Karpas-422 (cell line): ENCODE data around the gene RHOA. TPM values are rescaled to one million over a fixed set of nuclear protein-coding genes. Genes with fewer than 3 reads are reported as not detected.

Source experiments
- DNase-seq: peaks from one replicate; pipeline ENCODE4 v3.0.0-alpha.2; 2015
- H2AFZ ChIP-seq: fragments of 200-600 bp; sonication (generic); 2 replicates; pipeline ENCODE4 v1.6.1; 2014; ENCODE audit warnings: antibody characterized with exemption, low read length, mixed read lengths
- H3K27ac ChIP-seq: fragments of 200-600 bp; sonication (generic); 2 replicates; pipeline ENCODE4 v1.5.1; 2014; ENCODE audit warnings: mild to moderate bottlenecking, low read length, moderate library complexity
- H3K27me3 ChIP-seq: fragments of 200-600 bp; sonication (generic); 2 replicates; pipeline ENCODE4 v1.6.1; 2014; ENCODE audit warnings: low read length, mixed read lengths
- H3K36me3 ChIP-seq: fragments of 200-600 bp; sonication (generic); 2 replicates; pipeline ENCODE4 v1.6.1; 2014; ENCODE audit warnings: low read length, mixed read lengths; ENCODE audit not compliant: insufficient read depth
- H3K4me1 ChIP-seq: fragments of 200-600 bp; sonication (generic); 2 replicates; pipeline ENCODE4 v1.6.1; 2014; ENCODE audit warnings: mild to moderate bottlenecking, low read length, mixed read lengths
- H3K4me2 ChIP-seq: fragments of 200-600 bp; sonication (generic); 2 replicates; pipeline ENCODE4 v1.6.1; 2014; ENCODE audit warnings: low read length, low read depth, mild to moderate bottlenecking; ENCODE audit not compliant: poor library complexity, severe bottlenecking
- H3K4me3 ChIP-seq: fragments of 200-600 bp; sonication (generic); 2 replicates; pipeline ENCODE4 v1.5.1; 2014; ENCODE audit warnings: mild to moderate bottlenecking, antibody characterized with exemption, low read length, mixed read lengths
- H3K79me2 ChIP-seq: fragments of 200-600 bp; sonication (generic); 2 replicates; pipeline ENCODE4 v1.6.1; 2014; ENCODE audit warnings: mild to moderate bottlenecking, low read length, mixed read lengths
- H3K9ac ChIP-seq: fragments of 200-600 bp; sonication (generic); 2 replicates; pipeline ENCODE4 v1.6.0; 2014; ENCODE audit warnings: low read length
- H3K9me2 ChIP-seq: fragments of 200-600 bp; sonication (generic), shearing (Covaris generic); replicated peaks from 2 replicates; pipeline ENCODE4 v1.6.0; 2014; ENCODE audit warnings: mild to moderate bottlenecking, low read length, moderate library complexity; ENCODE audit not compliant: insufficient read depth
- H3K9me3 ChIP-seq: fragments of 300-700, 200-600 bp; sonication (generic); 2 replicates; pipeline ENCODE4 v1.6.1; 2014; ENCODE audit warnings: low read length, mixed read lengths
- H4K20me1 ChIP-seq: fragments of 200-600 bp; sonication (generic); 2 replicates; pipeline ENCODE4 v1.6.1; 2014; ENCODE audit warnings: mild to moderate bottlenecking, antibody characterized with exemption, low read length, low read depth; ENCODE audit not compliant: insufficient read depth
- total RNA-seq: library from RNA; depleted of rRNA; stranded (reverse); fragments of >200 nt; shearing (Covaris generic); gene quantifications from 2 replicates; pipeline ENCODE4 v1.2.3, GENCODE V29; 2014; ENCODE audit warnings: low replicate concordance; rRNA removed

RHOA gene
- 227 and 281 TPM in 2 replicates for total RNA-seq

GRCh38 chr3:49411968-49412631 is at the start of gene RHOA, which contains the start of gene TCTA:
RHOA (minus strand) TSS chr3:49411976; CDS start chr3:49375589, 36,387 bp downstream.
TCTA (plus strand) TSS chr3:49412423; CDS start chr3:49412427, 4 bp downstream.
- DNase-seq = peak; percentile 100
- H3K36me3 ChIP-seq = no peaks in the 10 kb centered on the region
- peaks cover 29% of the 10 kb centered on the region for H4K20me1 ChIP-seq
- peaks cover 62% of the 10 kb centered on the region for H3K79me2 ChIP-seq
- H3K27ac ChIP-seq = peak within 1 kb of the TSS; percentile 71
- no peaks in the 10 kb centered on the region for H3K27me3 ChIP-seq
- H3K4me2 ChIP-seq = peak within 1 kb of the TSS; percentile 90
- peak within 1 kb of the TSS; percentile 93 for H3K9ac ChIP-seq
- H3K9me3 ChIP-seq = no peaks in the 10 kb centered on the region
- H3K9me2 ChIP-seq = no peaks in the 10 kb centered on the region
- no peak within 1 kb of the TSS for H2AFZ ChIP-seq
- peak within 1 kb of the TSS; percentile 88 for H3K4me3 ChIP-seq
- H3K4me1 ChIP-seq = peaks cover 41% of the 10 kb centered on the region

GRCh38 chr3:49460956-49461355 is 49.2 kb upstream of the RHOA start:
- Histone ChIP-seq H3K4me1 (no peaks in the 10 kb centered on the region), H2AFZ (no peak overlapping the region), H3K4me2 (no peak overlapping the region), H3K9me3 (no peaks in the 10 kb centered on the region), H4K20me1 (no peaks in the 10 kb centered on the region), H3K9me2 (no peaks in the 10 kb centered on the region), H3K9ac (no peak overlapping the region), H3K27me3 (no peaks in the 10 kb centered on the region), H3K36me3 (no peaks in the 10 kb centered on the region), H3K27ac (no peak overlapping the region), H3K79me2 (no peaks in the 10 kb centered on the region), H3K4me3 (no peak overlapping the region)
- DNase-seq = no peak

GRCh38 chr3:49460188-49460890 is 48.6 kb upstream of the RHOA start:
- Histone ChIP-seq H3K9ac (no peak overlapping the region), H3K4me1 (no peaks in the 10 kb centered on the region), H3K4me2 (no peak overlapping the region), H3K79me2 (no peaks in the 10 kb centered on the region), H3K27ac (no peak overlapping the region), H3K4me3 (no peak overlapping the region), H3K9me2 (no peaks in the 10 kb centered on the region), H3K27me3 (no peaks in the 10 kb centered on the region), H2AFZ (no peak overlapping the region), H3K36me3 (no peaks in the 10 kb centered on the region), H3K9me3 (no peaks in the 10 kb centered on the region), H4K20me1 (no peaks in the 10 kb centered on the region)
- no peak for DNase-seq

GRCh38 chr3:49456466-49456865 is 44.7 kb upstream of the RHOA start:
- no peaks in the 10 kb centered on the region for H3K4me1 ChIP-seq
- DNase-seq = no peak
- H3K36me3 ChIP-seq = no peaks in the 10 kb centered on the region
- no peaks in the 10 kb centered on the region for H4K20me1 ChIP-seq
- no peaks in the 10 kb centered on the region for H3K79me2 ChIP-seq
- no peak overlapping the region for H3K4me2 ChIP-seq
- H3K27me3 ChIP-seq = no peaks in the 10 kb centered on the region
- H3K27ac ChIP-seq = no peak overlapping the region
- H2AFZ ChIP-seq = no peak overlapping the region
- H3K9me3 ChIP-seq = no peaks in the 10 kb centered on the region
- H3K9ac ChIP-seq = no peak overlapping the region
- H3K9me2 ChIP-seq = no peaks in the 10 kb centered on the region
- no peak overlapping the region for H3K4me3 ChIP-seq

- Histone ChIP-seq H3K4me2 (no peak overlapping the region), H3K79me2 (no peaks in the 10 kb centered on the region), H3K9me2 (no peaks in the 10 kb centered on the region), H3K4me3 (no peak overlapping the region), H3K36me3 (no peaks in the 10 kb centered on the region), H3K9me3 (no peaks in the 10 kb centered on the region), H3K27ac (no peak overlapping the region), H3K9ac (no peak overlapping the region), H4K20me1 (no peaks in the 10 kb centered on the region), H3K27me3 (no peaks in the 10 kb centered on the region), H3K4me1 (no peaks in the 10 kb centered on the region), H2AFZ (no peak overlapping the region)
- DNase-seq = no peak
These were observed 43.3 kb upstream of the RHOA start for GRCh38 chr3:49454898-49455681.

GRCh38 chr3:49454458-49454857 is 42.7 kb upstream of the RHOA start:
- Histone ChIP-seq H2AFZ (no peak overlapping the region), H3K4me2 (no peak overlapping the region), H3K79me2 (no peaks in the 10 kb centered on the region), H4K20me1 (no peaks in the 10 kb centered on the region), H3K4me1 (no peaks in the 10 kb centered on the region), H3K9ac (no peak overlapping the region), H3K27ac (no peak overlapping the region), H3K4me3 (no peak overlapping the region), H3K9me3 (no peaks in the 10 kb centered on the region), H3K27me3 (no peaks in the 10 kb centered on the region), H3K9me2 (no peaks in the 10 kb centered on the region), H3K36me3 (no peaks in the 10 kb centered on the region)
- peak; percentile 57 for DNase-seq

GRCh38 chr3:49453621-49454020 is 41.8 kb upstream of the RHOA start:
- Histone ChIP-seq H3K4me3 (no peak overlapping the region), H3K4me2 (no peak overlapping the region), H3K4me1 (peaks cover 2% of the 10 kb centered on the region; the same call in 1 of the 2 replicates), H4K20me1 (no peaks in the 10 kb centered on the region), H3K27me3 (no peaks in the 10 kb centered on the region), H3K9ac (no peak overlapping the region), H3K79me2 (no peaks in the 10 kb centered on the region), H3K27ac (no peak overlapping the region), H3K9me2 (no peaks in the 10 kb centered on the region), H3K36me3 (no peaks in the 10 kb centered on the region), H3K9me3 (no peaks in the 10 kb centered on the region), H2AFZ (no peak overlapping the region)
- no peak for DNase-seq

- no peaks in the 10 kb centered on the region for H3K9me2 ChIP-seq
- H3K79me2 ChIP-seq = no peaks in the 10 kb centered on the region
- no peak overlapping the region for H3K4me2 ChIP-seq
These were observed 33.6 kb upstream of the RHOA start for GRCh38 chr3:49445391-49445790.

More at GRCh38 chr3:49445391-49445790, 33.6 kb upstream of the RHOA start:
- H3K27ac ChIP-seq = no peak overlapping the region
- no peak for DNase-seq
- H3K9me3 ChIP-seq = no peaks in the 10 kb centered on the region
- no peak overlapping the region for H3K4me3 ChIP-seq
- H3K9ac ChIP-seq = no peak overlapping the region
- no peak overlapping the region for H2AFZ ChIP-seq
- H3K27me3 ChIP-seq = no peaks in the 10 kb centered on the region
- H3K36me3 ChIP-seq = no peaks in the 10 kb centered on the region
- H4K20me1 ChIP-seq = no peaks in the 10 kb centered on the region
- H3K4me1 ChIP-seq = peaks cover 16% of the 10 kb centered on the region
